Lower lobe of right lung (tissue), 2 donors: ENCODE results near the gene GLMP. TPM values are rescaled to one million over a fixed set of nuclear protein-coding genes. Genes with fewer than 3 reads are reported as not detected.
A peak's percentile ranks its signal among the peaks of the same experiment; 100 is the strongest.

Experiments used
- ATAC-seq, 2 donors: fragments of 200-7000 bp; cut with Tn5 transposase; one replicate each; pipeline ENCODE4 v1.9.1; 2020 to 2022; ENCODE audit warnings: mild to moderate bottlenecking in 2 of 2, moderate library complexity in 2 of 2
- DNase-seq: peaks from one replicate; pipeline ENCODE4 v3.0.0-alpha.2; 2020
- H3K27ac ChIP-seq: fragments of 200-600 bp; one replicate; pipeline ENCODE4 v1.8.0; 2022
- H3K27me3 ChIP-seq: fragments of 200-600 bp; one replicate; pipeline ENCODE4 v1.8.0; 2022; ENCODE audit warnings: low read depth
- H3K36me3 ChIP-seq: fragments of 200-600 bp; one replicate; pipeline ENCODE4 v1.8.0; 2022; ENCODE audit warnings: mild to moderate bottlenecking
- H3K4me1 ChIP-seq: fragments of 200-600 bp; one replicate; pipeline ENCODE4 v1.8.0; 2022
- H3K4me3 ChIP-seq: fragments of 200-600 bp; one replicate; pipeline ENCODE4 v1.8.0; 2022; ENCODE audit warnings: mild to moderate bottlenecking
- H3K9me3 ChIP-seq: fragments of 200-600 bp; one replicate; pipeline ENCODE4 v1.8.0; 2022
- intact Hi-C: fragments of 100-400 bp; cut with DNase I; formaldehyde crosslinking; loops from one replicate; pipeline ENCODE4 v1.11.0; 2022
- total RNA-seq: library from RNA; stranded (reverse); fragmentation: NEBNext Ultra II Directional; extraction: Animal tissue kit (Norgen Biotek cat#: 25700); gene quantifications from one replicate; pipeline ENCODE4 v1.2.1, GENCODE V29; 2021
- TF ChIP-seq, protein P1 (sequence below): fragments of 200-600 bp; IDR thresholded peaks from one replicate; pipeline ENCODE4 v1.8.0; 2022; ENCODE audit warnings: antibody characterized with exemption, mild to moderate bottlenecking
- donor health status: DM: no; HTN: yes; CAD: no; lungs with severe emphysema.

The GLMP gene
- total RNA-seq, 1 donor from 2014 or later, result 53.7 TPM

DNA sequence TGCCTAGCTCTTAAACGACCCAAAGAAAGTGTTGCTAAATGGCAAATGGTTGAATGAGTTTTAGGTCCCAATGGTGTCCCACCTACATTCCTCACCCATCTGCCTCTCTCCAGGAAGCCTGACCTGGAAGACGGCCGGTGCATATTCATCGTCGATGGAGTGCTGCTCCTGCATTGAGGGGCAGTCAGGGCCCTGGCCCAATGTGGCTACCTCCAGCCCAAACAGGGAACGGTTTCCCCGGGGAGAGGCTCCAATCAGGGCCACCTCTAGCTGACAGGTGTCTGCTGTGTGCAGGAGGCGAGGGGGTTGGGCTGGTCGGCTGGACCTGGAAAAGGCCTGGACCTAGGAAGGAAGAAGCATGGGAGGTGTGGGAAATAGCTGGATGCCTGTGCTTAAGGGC lies 1.6 kb downstream of the GLMP start:
- Histone ChIP-seq H3K4me3 (no peak overlapping the region), H3K4me1 (peaks cover 22% of the 10 kb centered on the region), H3K27ac (no peak overlapping the region), H3K9me3 (no peaks in the 10 kb centered on the region), H3K27me3 (no peaks in the 10 kb centered on the region), H3K36me3 (peaks cover 20% of the 10 kb centered on the region)
- ATAC-seq (no peak), DNase-seq (no peak)
- TF ChIP-seq, protein P1, sequence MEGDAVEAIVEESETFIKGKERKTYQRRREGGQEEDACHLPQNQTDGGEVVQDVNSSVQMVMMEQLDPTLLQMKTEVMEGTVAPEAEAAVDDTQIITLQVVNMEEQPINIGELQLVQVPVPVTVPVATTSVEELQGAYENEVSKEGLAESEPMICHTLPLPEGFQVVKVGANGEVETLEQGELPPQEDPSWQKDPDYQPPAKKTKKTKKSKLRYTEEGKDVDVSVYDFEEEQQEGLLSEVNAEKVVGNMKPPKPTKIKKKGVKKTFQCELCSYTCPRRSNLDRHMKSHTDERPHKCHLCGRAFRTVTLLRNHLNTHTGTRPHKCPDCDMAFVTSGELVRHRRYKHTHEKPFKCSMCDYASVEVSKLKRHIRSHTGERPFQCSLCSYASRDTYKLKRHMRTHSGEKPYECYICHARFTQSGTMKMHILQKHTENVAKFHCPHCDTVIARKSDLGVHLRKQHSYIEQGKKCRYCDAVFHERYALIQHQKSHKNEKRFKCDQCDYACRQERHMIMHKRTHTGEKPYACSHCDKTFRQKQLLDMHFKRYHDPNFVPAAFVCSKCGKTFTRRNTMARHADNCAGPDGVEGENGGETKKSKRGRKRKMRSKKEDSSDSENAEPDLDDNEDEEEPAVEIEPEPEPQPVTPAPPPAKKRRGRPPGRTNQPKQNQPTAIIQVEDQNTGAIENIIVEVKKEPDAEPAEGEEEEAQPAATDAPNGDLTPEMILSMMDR, result no peak
- intact Hi-C loops, result no loop called here

GRCh38 chr1:156293098-156293434 lies 2.4 kb downstream of the GLMP start:
- no peaks in the 10 kb centered on the region for H3K9me3 ChIP-seq
- H3K27ac ChIP-seq, result no peak overlapping the region
- peaks cover 23% of the 10 kb centered on the region for H3K36me3 ChIP-seq
- DNase-seq (no peak), ATAC-seq (no peak)
- intact Hi-C loops, result no loop called here
- H3K27me3 ChIP-seq, result no peaks in the 10 kb centered on the region
- H3K4me3 ChIP-seq, result no peak overlapping the region
- peaks cover 22% of the 10 kb centered on the region for H3K4me1 ChIP-seq
- TF ChIP-seq, protein P1, result no peak

DNA sequence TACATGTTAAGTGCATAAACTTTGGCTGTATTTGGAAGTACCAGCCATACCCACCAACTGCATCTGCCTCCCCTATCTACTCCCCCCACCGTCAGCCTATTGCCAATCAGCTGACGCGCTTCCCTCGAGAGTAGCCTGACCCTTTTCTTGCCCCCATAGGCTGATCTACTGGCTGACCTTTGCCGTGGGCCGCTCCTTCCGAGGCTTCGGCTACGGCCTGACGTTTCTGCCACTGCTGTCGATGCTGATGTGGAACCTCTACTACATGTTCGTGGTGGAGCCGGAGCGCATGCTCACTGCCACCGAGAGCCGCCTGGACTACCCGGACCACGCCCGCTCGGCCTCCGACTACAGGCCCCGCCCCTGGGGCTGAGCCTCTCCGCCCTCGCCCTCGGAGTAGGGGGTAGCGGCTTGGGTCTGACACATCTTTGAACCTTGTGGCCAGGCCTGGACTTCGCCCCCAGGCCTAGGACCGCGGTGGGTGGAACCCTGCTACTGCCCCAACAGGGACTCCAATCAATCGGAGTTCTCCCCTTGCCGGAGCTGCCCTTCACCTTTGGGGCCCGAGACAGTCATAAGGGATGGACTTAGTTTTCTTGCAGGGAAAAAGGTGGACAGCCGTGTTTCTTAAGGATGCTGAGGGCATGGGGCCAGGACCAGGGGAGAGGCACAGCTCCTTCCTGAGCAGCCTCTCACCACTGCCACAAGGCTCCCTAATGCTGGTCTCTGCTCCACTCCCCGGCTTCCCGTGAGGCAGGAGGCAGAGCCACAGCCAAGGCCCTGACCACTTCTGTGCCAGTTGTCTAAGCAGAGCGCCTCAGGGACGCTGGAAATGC lies 4.0 kb downstream of the GLMP start:
- DNase-seq, result peak; percentile 93
- Histone ChIP-seq H3K4me1 (peaks cover 22% of the 10 kb centered on the region), H3K27ac (peak overlapping the region; percentile 58), H3K4me3 (peak overlapping the region; percentile 49), H3K9me3 (no peaks in the 10 kb centered on the region), H3K27me3 (no peaks in the 10 kb centered on the region), H3K36me3 (peaks cover 23% of the 10 kb centered on the region)
- intact Hi-C loops, result no loop called here
- TF ChIP-seq, protein P1, result no peak
- ATAC-seq, result peak; percentile 94 to 95

DNA sequence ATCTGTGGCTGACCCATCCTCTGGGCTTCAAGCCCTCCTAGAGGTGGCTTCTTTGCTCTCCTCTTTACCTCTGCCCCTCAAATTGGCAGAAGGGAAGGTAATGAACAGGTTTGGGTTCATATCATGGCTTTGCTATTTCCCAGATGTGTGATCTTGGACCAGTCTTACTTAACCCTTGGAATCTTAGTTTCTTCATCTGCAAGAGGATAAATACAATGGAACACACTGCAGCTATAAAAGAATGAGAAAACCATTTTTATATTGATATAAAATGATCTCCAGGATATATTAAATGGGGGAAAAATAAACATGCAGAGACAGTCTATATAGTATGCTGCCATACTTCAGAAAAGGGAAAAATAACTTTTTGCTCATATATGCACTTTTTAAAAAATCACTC lies 5.6 kb downstream of the GLMP start:
- ATAC-seq (no peak), DNase-seq (no peak)
- H3K4me3 ChIP-seq, result no peak overlapping the region
- no peaks in the 10 kb centered on the region for H3K9me3 ChIP-seq
- TF ChIP-seq, protein P1, result no peak
- H3K27me3 ChIP-seq, result no peaks in the 10 kb centered on the region
- no peak overlapping the region for H3K27ac ChIP-seq
- H3K36me3 ChIP-seq, result peaks cover 23% of the 10 kb centered on the region
- intact Hi-C loops, result no loop called here
- peaks cover 13% of the 10 kb centered on the region for H3K4me1 ChIP-seq

GRCh38 chr1:156286061-156286460 lies 9.4 kb downstream of the GLMP start:
- TF ChIP-seq, protein P1, result no peak
- DNase-seq (no peak), ATAC-seq (no peak)
- H3K27me3 ChIP-seq, result no peaks in the 10 kb centered on the region
- no peaks in the 10 kb centered on the region for H3K9me3 ChIP-seq
- intact Hi-C loops, result no loop called here
- no peak overlapping the region for H3K4me3 ChIP-seq
- H3K27ac ChIP-seq, result no peak overlapping the region
- H3K36me3 ChIP-seq, result peaks cover 12% of the 10 kb centered on the region
- H3K4me1 ChIP-seq, result peaks cover 21% of the 10 kb centered on the region
